Measurements from ENCODE around the gene VPS37D.

Gene VPS37D

GRCh38 chr7:73701357-73701995, 33.8 kb downstream of the VPS37D start:
- peak; percentile 62 for TF ChIP-seq CTCF (IDR thresholded peaks at IDR 0.05; ENCODE audit: low read length, missing control alignments)
- peak; percentile 48 for DNase-seq (ENCODE audit: low read depth)
- H3K4me3 ChIP-seq (replicated peaks; ENCODE audit: low read depth, low read length): no peak overlapping the region

GRCh38 chr7:73702226-73702625, 34.6 kb downstream of the VPS37D start:
- TF ChIP-seq CTCF (IDR thresholded peaks at IDR 0.05; ENCODE audit: low read length, missing control alignments): no peak
- no peak for DNase-seq (ENCODE audit: low read depth)
- no peak overlapping the region for H3K4me3 ChIP-seq (replicated peaks; ENCODE audit: low read depth, low read length)

GRCh38 chr7:73702665-73703064, 35.0 kb downstream of the VPS37D start:
- no peak overlapping the region for H3K4me3 ChIP-seq (replicated peaks; ENCODE audit: low read depth, low read length)
- DNase-seq (ENCODE audit: low read depth): no peak
- TF ChIP-seq CTCF (IDR thresholded peaks at IDR 0.05; ENCODE audit: low read length, missing control alignments): no peak

GRCh38 chr7:73703225-73703624, 35.6 kb downstream of the VPS37D start:
- no peak for DNase-seq (ENCODE audit: low read depth)
- H3K4me3 ChIP-seq (replicated peaks; ENCODE audit: low read depth, low read length): no peak overlapping the region
- no peak for TF ChIP-seq CTCF (IDR thresholded peaks at IDR 0.05; ENCODE audit: low read length, missing control alignments)

GRCh38 chr7:73703757-73704639, 36.4 kb downstream of the VPS37D start:
- DNase-seq (ENCODE audit: low read depth): peak; percentile 31

More at GRCh38 chr7:73703757-73704639, 36.4 kb downstream of the VPS37D start:
- H3K4me3 ChIP-seq (replicated peaks; ENCODE audit: low read depth, low read length): no peak overlapping the region
- no peak for TF ChIP-seq CTCF (IDR thresholded peaks at IDR 0.05; ENCODE audit: low read length, missing control alignments)
